ENCODE data around the gene MED29. TPM values are rescaled to one million over a fixed set of nuclear protein-coding genes. Genes with fewer than 3 reads are reported as not detected.
A peak's percentile ranks its signal among the peaks of the same experiment; 100 is the strongest.

The MED29 gene
- total and polyA plus RNA-seq, 8 donors, result 6.4 to 91.0 (median 21.3) TPM

GRCh38 chr19:39406656-39407409, 15.7 kb downstream of the MED29 start, which contains the start of gene ZFP36:
Gene ZFP36, plus strand, starts transcription at chr19:39406847. Its CDS starts 58 bp downstream, at chr19:39406905.
- Histone ChIP-seq H3K36me3 (peaks cover 15 to 23% (median 20%) of the 10 kb centered on the region in 4 donors), H3K27me3 (no peaks in the 10 kb centered on the region), H3K4me3 (peak within 1 kb of the TSS; percentile 91 to 95 (median 93)), H3K4me1 (peaks cover 44 to 68% (median 58%) of the 10 kb centered on the region in 4 donors), H3K27ac (peak within 1 kb of the TSS; percentile 98 to 100 (median 99)), H3K9me3 (no peaks in the 10 kb centered on the region)
- no peak for TF ChIP-seq EP300 (IDR thresholded peaks at IDR 0.05)
- peak in 3 of 4 donors; percentile 94 to 100 (median 99) for TF ChIP-seq POLR2A (IDR thresholded peaks at IDR 0.05)
- TF ChIP-seq CTCF (IDR thresholded peaks at IDR 0.05), result peak in 1 of 7 experiments; percentile 22
- peak; percentile 99 to 100 (median 100) for TF ChIP-seq POLR2AphosphoS5 (IDR thresholded peaks at IDR 0.05)
- DNase-seq, result peak; percentile 95
- 0 to 2% (median 1%) methylated on average over 31 to 56 of the region's 56 CpGs for WGBS, 5 donors
- intact Hi-C loops (cut with DNase I; ENCODE audit: low total_unique reads), result no loop called here

- peak overlapping the region; percentile 98 to 100 (median 99) for H3K27ac ChIP-seq
- H3K4me1 ChIP-seq, result peaks cover 39 to 64% (median 54%) of the 10 kb centered on the region in 4 donors
- intact Hi-C loops (cut with DNase I; ENCODE audit: low total_unique reads), result no loop called here
- H3K36me3 ChIP-seq, result peaks cover 15 to 23% (median 20%) of the 10 kb centered on the region in 4 donors
- H3K4me3 ChIP-seq, result peak overlapping the region; percentile 91 to 95 (median 93)
- TF ChIP-seq POLR2AphosphoS5 (IDR thresholded peaks at IDR 0.05), result no peak
- TF ChIP-seq POLR2A (IDR thresholded peaks at IDR 0.05), result no peak
- no peak for TF ChIP-seq EP300 (IDR thresholded peaks at IDR 0.05)
- no peak for TF ChIP-seq CTCF (IDR thresholded peaks at IDR 0.05)
- H3K9me3 ChIP-seq, result no peaks in the 10 kb centered on the region
- WGBS, 5 donors, result 0 to 1% (median 1%) methylated on average over 5 to 14 of the region's 14 CpGs
- no peaks in the 10 kb centered on the region for H3K27me3 ChIP-seq
- no peak for DNase-seq
Observed at GRCh38 chr19:39407410-39407659, 16.2 kb downstream of the MED29 start.

GRCh38 chr19:39407660-39408391, 16.6 kb downstream of the MED29 start:
- H3K4me1 ChIP-seq, result peaks cover 38 to 66% (median 54%) of the 10 kb centered on the region in 4 donors
- no peaks in the 10 kb centered on the region for H3K27me3 ChIP-seq
- peaks cover 15 to 23% (median 20%) of the 10 kb centered on the region in 4 donors for H3K36me3 ChIP-seq
- 2 to 13% (median 11%) methylated on average over 25 to 40 of the region's 40 CpGs for WGBS, 5 donors
- TF ChIP-seq POLR2AphosphoS5 (IDR thresholded peaks at IDR 0.05), result peak in 2 of 3 donors; percentile 92 to 94
- TF ChIP-seq CTCF (IDR thresholded peaks at IDR 0.05), result no peak
- TF ChIP-seq POLR2A (IDR thresholded peaks at IDR 0.05), result peak in 3 of 4 donors; percentile 48 to 78 (median 55)
- no peaks in the 10 kb centered on the region for H3K9me3 ChIP-seq
- peak overlapping the region; percentile 98 to 100 (median 99) for H3K27ac ChIP-seq
- intact Hi-C loops (cut with DNase I; ENCODE audit: low total_unique reads), result no loop called here
- peak overlapping the region; percentile 91 to 95 (median 93) for H3K4me3 ChIP-seq
- DNase-seq, result peak; percentile 76 to 87

GRCh38 chr19:39408392-39409207, 17.4 kb downstream of the MED29 start:
- Histone ChIP-seq H3K36me3 (peaks cover 15 to 23% (median 20%) of the 10 kb centered on the region in 4 donors), H3K27me3 (no peaks in the 10 kb centered on the region), H3K4me3 (peak overlapping the region; percentile 91 to 95 (median 93)), H3K27ac (peak overlapping the region; percentile 98 to 100 (median 99)), H3K4me1 (peaks cover 38 to 74% (median 56%) of the 10 kb centered on the region in 4 donors), H3K9me3 (no peaks in the 10 kb centered on the region)
- TF ChIP-seq POLR2AphosphoS5 (IDR thresholded peaks at IDR 0.05) (peak; percentile 0 to 90 (median 86)), EP300 (IDR thresholded peaks at IDR 0.05) (no peak), CTCF (IDR thresholded peaks at IDR 0.05) (peak in 1 of 7 experiments; percentile 10), POLR2A (IDR thresholded peaks at IDR 0.05) (peak in 1 of 4 donors; percentile 47)
- peak in 1 of 2 donors; percentile 73 for DNase-seq
- 4 to 20% (median 6%) methylated on average over 19 to 20 of the region's 20 CpGs for WGBS, 5 donors
- intact Hi-C loops (cut with DNase I; ENCODE audit: low total_unique reads), result no loop called here

All from stomach (tissue), 9 donors.